K562 treated with DMSO at 1 percent for 12 hours (cell line): Measurements from ENCODE around the gene SMDT1. TPM values are rescaled to one million over a fixed set of nuclear protein-coding genes. Genes with fewer than 3 reads are reported as not detected.

Experiments used
- total RNA-seq: library from RNA; unstranded; fragments of 300-600 nt; gene quantifications from 2 replicates; pipeline ENCODE4 v1.2.3, GENCODE V29; 2022; ENCODE audit not compliant: insufficient read depth

Gene SMDT1, protein sequence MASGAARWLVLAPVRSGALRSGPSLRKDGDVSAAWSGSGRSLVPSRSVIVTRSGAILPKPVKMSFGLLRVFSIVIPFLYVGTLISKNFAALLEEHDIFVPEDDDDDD
- 55.6 and 82.6 TPM in 2 replicates for total RNA-seq

DNA sequence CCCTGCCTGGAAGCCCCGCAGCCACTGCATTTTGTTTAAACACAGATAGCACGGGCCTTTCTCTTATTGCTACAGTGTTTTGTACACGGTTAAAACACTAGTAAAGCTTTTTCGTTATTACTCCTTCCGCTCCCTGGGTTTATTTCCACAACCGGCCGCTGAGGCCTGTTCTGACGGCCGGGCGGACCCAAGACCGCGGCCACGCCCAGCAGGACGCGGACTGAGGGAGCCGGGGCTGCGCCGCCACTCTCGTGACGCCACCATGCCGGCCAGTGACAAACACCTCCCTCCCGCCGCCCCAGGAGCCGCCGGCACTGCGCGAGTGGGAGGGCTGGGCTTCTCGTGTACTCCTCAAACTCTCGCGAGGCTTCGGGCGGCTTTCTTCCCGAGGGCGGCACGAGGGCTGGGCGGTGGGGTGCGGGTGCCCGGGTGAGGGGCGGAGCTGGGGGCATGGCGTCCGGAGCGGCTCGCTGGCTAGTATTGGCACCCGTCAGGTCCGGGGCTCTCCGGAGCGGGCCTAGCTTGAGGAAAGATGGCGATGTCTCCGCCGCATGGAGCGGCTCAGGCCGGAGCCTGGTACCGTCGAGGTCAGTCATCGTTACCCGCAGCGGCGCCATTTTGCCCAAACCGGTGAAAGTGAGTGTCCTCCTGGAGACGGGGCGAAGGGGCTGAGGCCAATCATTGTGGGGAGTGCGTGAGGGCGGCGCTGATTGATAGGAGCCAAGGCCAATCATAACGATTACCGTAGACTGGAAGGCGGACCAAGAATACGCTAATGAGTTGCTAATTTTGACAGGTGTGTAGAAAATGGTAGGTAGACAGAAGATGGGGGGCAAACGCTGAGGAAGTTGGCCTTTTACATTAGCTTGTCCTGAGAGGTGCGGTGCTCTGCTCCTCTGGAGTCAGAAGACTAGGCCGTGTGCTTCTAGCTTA is at the start of gene SMDT1:
Gene SMDT1, plus strand, starts transcription at position 382 of the 933 bp plus-strand sequence. Its CDS starts 69 bp downstream, at position 451.

GRCh38 chr22:42070517-42071422 is 8.7 kb upstream of the SMDT1 start, which contains the start of gene NAGA:
TSS of gene NAGA (minus strand) at chr22:42070812. CDS start at chr22:42070297, 515 bp downstream.

GRCh38 chr22:42074132-42074811 is 5.2 kb upstream of the SMDT1 start, which contains the start of gene PHETA2:
TSS of gene PHETA2 (plus strand) at chr22:42074248. CDS start at chr22:42077294, 3,046 bp downstream.

GRCh38 chr22:42090596-42091454 is 11.3 kb downstream of the SMDT1 start, which contains the start of gene NDUFA6:
TSS of gene NDUFA6 (minus strand) at chr22:42090772. CDS start at chr22:42090744, 28 bp downstream.

DNA sequence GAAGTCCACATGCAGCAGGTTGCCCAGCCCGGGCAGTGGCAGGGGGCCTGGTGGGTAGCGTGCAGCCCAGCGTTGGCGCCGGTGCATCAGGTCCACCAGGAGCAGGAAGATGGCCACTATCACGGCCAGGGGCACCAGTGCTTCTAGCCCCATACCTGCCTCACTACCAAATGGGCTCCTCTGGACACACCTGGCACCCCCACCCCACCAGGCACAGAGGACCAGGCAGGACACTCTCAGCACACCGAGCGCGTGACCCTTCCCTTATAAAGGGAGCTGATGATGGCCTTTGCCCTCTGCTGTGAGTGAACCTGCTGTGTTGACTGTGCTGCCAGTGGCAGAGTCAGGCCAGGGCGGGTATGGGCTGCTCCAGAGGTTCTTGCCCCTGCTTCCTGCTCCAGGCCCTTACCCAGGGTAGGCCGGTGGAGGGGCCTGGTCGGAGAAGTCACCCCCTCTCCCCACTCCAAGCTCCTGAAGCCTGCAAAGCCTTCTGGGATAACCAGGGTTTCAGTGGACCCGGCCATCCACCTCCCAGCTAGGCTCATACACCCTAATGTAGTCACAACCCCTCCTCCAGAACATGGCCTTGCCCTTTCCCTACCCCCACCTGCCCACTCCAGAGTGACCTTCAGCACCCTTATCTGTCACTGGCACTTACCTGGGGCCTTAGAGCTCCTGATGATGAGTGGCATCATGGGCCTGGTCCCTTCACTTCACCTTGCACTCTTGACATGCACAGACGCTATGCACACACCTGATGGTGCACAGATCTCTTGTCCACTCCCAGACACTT is 51.3 kb downstream of the SMDT1 start, which contains the start of gene CYP2D6:
Gene CYP2D6, minus strand, starts transcription at position 172 of the 793 bp plus-strand sequence. Its CDS starts 19 bp downstream, at position 153.

Other genes starting within 250 kb of the SMDT1 start
- gene SREBF2, start 246.6 kb upstream of the SMDT1 start, total RNA-seq = 44.6 and 89.9 TPM in 2 replicates
- gene SHISA8, start 164.6 kb upstream of the SMDT1 start, total RNA-seq = 1.3 and 1.4 TPM in 2 replicates
- gene TNFRSF13C, start 152.9 kb upstream of the SMDT1 start, total RNA-seq = 0.39 and 1.6 TPM in 2 replicates
- gene CENPM, start 132.5 kb upstream of the SMDT1 start, total RNA-seq = 32.4 and 40.9 TPM in 2 replicates
- gene SEPTIN3, start 110.3 kb upstream of the SMDT1 start, total RNA-seq = not detected in 2 replicates
- not detected in 2 replicates for gene WBP2NL, start 80.9 kb upstream of the SMDT1 start, total RNA-seq
- 27.8 and 42.6 TPM in 2 replicates for gene NAGA, start 8.9 kb upstream of the SMDT1 start, total RNA-seq
- gene PHETA2, start 5.5 kb upstream of the SMDT1 start, total RNA-seq = not detected in 2 replicates
- 56.4 and 77.8 TPM in 2 replicates for gene NDUFA6, start 11.1 kb downstream of the SMDT1 start, total RNA-seq
- gene CYP2D6, start 51.1 kb downstream of the SMDT1 start, total RNA-seq = 0.28 TPM in 1 of 2 replicates, not detected in the other
- 6.0 and 20.4 TPM in 2 replicates for gene TCF20, start 191.0 kb downstream of the SMDT1 start, total RNA-seq